ENCODE data around the gene UIMC1.
"Not testable (repeated sequence)": the region's sequence is repeated elsewhere in the genome, so short reads cannot be mapped to it uniquely, and the experiment has no call there.

Gene UIMC1

DNA sequence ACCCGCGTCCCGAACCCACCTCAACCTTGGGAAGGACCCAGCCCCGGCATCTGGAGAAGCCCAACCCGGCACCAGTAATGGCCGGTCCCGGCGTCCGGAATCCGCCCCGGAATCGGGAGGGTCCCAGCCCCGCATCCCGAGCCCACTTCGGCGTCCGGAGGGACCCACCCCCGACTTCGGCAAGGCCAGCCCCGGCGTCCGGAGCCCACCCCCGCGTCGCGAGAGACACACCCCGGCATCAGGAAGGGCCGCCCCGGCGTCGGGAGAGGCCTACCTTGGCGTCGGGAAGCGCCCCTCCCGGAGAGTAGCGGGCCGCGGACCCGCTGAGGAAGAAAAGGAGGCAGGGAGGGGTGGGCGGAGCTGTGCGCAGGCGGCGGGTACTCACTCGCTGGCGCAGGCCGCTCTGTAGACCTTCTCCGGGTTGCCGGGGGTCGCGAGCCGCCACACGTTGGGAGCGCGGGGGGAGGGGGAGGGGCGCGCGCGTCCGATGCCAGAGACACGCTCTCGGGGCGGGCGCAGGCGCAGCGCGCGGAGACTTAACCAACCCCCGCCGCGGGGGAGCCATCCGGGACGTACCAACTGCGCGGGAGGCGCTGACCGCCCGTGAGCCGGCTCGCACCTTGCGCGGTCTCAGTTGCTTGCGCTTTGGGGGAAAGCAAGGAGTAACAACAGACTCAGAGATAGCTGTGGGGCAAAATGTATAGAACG, at the start of gene UIMC1:
Gene UIMC1 (minus strand): TSS at position 515 of the 708 bp plus-strand sequence. CDS start 24,164 bp downstream, outside the sequence.
- in situ Hi-C loops (cut with HindIII; ENCODE audit: low sequenced_read_pairs), result no loop called here

DNA sequence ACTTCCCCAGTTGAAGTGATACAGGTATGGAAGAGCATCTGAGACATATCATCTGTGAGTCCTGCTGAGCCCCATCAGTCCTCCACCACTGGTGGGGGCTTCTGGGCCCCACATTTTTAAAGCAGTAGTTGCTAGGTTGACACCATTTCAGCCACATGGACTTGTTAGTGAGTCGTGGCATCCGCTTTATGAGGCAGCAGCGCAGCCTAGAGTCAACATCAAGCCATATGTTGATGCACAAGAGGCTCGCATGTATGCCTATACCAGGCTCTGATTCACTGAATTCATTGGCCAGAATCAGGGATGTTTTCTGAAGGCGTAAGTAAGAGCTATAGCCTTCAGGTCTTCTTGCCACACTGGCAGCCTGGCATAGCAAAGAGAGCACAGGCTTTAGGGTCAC, 42.7 kb upstream of the UIMC1 start:
- in situ Hi-C loops (cut with HindIII; ENCODE audit: low sequenced_read_pairs), result no loop called here

DNA sequence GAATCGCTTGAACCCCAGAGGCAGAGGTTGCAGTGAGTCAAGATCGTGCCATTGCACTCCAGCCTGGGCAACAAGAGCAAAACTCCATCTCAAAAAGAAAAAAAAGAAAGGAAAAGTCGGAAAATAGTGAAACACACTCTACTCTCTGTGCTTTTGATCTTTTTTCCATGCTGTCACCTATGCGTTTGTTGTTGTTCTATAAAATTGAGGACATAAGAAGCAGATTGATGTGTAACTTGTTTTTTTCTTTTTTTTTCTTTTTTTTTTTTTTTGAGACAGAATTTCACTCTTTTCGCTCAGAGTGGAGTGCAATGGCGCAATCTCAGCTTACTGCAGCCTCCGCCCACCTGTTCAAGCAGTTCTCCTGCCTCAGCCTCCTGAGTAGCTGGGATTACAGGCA, 42.0 kb upstream of the UIMC1 start:
- in situ Hi-C loops (cut with HindIII; ENCODE audit: low sequenced_read_pairs), result not testable (repeated sequence)

DNA sequence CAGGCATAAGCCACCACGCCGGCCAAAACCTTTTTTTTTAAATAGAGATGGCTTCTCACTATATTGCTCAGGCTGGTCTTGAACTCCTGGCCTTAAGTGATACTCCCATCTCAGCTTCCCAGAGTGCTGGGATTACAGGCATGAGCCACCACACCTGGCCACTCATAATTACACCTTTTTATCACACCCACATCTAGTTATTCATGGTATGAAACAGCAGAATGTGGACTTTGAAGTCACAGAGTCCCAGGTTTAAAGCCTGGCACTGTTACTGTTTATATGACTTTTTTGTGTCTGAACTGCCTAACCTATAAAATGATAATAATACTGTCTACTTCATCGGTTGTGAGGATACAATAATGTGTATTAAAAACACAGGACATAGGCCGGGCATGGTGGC, 39.1 kb upstream of the UIMC1 start:
- in situ Hi-C loops (cut with HindIII; ENCODE audit: low sequenced_read_pairs), result no loop called here

DNA sequence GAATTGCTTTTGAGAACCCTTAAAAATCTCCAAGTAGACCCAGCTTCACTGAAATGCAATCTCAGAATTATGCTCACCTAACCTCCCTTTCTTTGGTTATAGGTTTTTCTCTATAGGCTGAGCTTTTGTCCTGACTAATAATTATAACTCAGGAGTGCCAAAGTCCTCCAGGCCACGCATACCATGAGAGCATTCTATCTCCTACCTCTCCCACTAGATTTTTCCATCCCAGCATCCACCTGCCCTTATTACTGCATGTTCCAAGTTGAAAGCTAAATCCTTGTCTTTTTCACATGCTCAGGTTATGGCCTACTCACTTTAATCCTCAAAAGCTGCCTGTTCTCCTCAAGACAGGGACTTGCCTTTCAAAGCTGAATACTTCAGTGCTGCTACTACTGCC, 38.1 kb upstream of the UIMC1 start:
- in situ Hi-C loops (cut with HindIII; ENCODE audit: low sequenced_read_pairs), result no loop called here

DNA sequence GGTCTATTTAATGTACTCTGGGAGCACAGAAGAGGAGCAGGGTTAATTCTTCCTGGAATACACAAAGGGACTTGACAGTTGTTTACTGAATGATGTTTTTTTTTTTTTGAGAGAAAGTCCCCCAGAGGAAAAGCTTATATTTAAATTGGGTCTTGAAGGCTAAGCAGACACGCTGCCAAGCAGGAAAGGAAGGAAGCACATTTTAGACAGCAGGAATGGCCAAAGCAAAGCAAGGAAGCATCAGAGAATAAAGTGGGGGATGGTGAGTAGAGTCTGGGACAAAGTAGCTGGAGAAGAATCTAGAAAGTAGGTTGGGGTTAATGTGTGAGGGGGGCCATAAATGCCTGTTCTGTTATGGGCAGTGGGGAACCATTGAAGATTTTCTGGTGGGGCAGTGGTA, 37.4 kb upstream of the UIMC1 start:
- in situ Hi-C loops (cut with HindIII; ENCODE audit: low sequenced_read_pairs), result no loop called here

DNA sequence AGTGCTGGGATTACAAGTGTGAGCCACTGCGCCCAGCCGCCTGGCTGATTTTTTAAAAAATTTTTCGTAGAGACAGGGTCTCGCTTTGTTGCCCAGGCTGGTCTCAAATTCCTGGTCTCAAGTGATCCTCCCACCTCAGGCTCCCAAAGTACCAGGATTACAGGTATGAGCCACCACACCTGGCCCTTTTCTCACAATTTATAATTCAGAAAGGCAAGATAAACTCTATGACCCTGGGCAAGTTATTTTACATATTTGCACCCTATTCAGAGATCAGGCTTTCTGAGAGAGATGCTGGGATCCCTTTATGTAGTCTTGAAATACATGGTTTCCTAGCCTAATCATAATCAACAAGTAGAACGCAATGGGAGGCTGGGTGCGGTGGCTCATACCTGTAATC, 36.5 kb upstream of the UIMC1 start:
- in situ Hi-C loops (cut with HindIII; ENCODE audit: low sequenced_read_pairs), result no loop called here

DNA sequence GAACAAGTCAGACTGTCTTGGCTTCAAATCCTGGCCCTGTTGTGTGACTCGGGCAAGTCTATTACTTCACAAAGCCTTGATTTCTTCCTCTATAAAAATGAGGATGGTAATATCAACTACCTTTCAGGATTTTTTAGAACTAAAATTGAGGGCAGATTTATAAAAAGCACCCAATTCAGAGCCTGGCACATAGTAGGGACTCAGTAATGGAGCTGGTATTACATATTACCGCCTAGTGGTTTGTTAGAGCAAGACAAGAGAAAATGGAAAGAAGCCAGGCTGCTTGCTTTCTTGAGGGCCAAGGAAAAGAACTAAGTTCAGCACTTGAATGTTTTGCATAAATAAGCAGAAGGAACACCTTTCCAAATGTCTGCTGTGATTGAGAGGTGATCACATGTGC, 35.4 kb upstream of the UIMC1 start:
- in situ Hi-C loops (cut with HindIII; ENCODE audit: low sequenced_read_pairs), result no loop called here

DNA sequence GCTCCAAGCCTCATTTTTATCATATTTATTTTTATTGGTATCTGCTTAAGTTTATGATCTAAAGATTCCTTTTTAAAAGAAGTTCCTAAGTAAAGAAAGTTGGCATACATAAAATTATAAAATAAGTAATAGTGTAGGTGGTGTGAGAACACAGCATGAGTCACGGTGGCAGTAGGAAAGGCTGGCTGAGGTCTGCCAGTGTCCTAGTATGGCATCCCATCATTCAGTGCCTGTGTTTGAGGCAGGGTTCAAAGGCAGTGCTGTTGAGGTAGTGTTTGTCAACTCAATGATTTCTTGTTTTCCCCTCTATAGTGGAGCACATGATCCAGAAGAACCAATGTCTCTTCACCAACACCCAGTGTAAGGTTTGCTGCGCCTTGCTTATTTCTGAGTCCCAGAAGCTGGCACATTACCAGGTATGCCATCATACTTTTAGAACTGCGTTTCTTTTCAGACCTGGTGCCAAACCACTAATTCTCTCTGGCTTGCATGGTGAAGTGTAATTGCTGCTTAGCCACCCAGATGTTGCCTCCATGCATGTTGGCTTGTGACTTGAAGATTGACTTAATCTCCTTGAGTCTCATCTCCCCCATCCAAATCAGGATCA, 34.3 kb upstream of the UIMC1 start:
- in situ Hi-C loops (cut with HindIII; ENCODE audit: low sequenced_read_pairs), result no loop called here

DNA sequence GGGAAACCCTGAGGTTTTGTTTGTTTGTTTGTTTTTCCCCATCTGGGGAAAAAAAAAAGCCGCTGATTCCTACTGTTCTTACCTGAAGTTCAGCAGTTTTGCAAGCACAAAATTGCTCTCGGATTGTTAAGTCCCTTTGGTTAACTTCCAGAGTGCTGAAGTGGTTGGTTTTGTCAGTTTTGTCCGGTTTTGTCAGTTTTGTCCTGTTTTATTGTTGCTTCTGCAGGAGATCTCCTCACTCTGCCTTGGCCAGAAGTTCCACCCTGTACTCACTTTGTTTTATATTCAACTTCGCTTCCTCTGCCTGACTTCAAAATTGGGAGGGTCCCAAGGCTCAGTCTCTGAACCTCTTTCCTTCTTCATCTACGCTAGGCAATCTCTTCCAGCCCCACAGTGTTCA, 30.3 kb upstream of the UIMC1 start:
- in situ Hi-C loops (cut with HindIII; ENCODE audit: low sequenced_read_pairs), result loop anchor here (5.0 kb wide), 2 partner anchors 35 to 55 kb away; no protein-coding TSS in a partner anchor

DNA sequence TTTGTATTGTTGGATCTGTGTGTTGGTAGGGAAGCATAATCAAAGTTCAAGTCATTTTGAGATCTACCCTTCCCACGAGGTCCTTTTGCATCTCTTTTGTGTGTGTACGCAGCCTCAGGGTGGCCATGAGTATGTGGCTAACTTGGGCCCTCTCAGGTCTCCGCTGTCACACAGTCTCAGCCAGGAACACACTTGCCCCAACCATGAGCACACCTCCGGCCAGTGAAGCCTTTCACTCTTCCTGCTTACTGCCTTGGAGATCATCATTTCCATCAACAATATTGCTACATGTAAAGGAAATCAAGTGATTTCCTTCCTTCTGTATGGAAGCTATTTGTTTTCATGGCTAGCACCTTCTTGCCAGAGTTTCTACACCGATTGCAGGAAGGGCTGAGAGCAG, 29.9 kb upstream of the UIMC1 start:
- in situ Hi-C loops (cut with HindIII; ENCODE audit: low sequenced_read_pairs), result loop anchor here (5.0 kb wide), 2 partner anchors 36 to 54 kb away; no protein-coding TSS in a partner anchor

DNA sequence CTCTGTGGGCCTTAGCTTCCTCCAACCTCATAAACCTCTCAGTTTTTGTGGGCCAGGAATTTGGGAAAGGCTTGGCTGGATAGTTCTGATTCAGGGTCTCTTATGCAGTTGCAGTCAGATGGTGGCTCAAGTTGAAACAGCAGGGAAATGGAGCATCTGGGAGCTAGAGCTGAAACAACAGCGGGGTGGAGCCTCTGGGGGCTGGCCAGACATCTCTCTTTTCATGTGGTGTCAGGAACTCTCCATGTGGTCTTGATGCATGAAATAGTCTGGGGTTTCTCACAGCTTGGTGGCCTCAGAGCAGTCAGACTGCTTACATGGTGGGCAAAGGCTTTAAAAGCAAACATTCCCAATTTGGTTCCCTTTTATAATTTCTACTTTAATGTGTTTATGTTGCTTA, 29.4 kb upstream of the UIMC1 start:
- in situ Hi-C loops (cut with HindIII; ENCODE audit: low sequenced_read_pairs), result loop anchor here (5.0 kb wide), 2 partner anchors 36 to 54 kb away; no protein-coding TSS in a partner anchor

DNA sequence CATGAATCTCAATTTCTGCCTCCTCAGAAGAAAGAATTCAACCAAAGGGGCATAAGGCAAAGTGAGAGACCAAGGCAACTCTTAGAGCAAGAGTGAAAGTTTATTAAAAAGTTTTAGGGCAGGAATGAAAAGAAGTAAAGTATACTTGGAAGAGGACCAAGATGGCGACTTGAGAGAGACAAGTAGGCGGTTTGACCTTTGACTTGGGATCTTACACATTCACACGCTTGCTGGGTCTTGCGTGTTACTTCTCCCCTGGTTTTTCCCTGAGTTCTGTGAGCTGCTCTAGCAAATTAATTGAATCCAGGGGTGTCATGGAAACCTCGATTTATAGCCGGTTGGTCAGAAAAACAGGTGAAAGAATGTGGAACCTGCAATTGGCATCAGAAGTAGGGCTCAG, 22.9 kb upstream of the UIMC1 start:
- in situ Hi-C loops (cut with HindIII; ENCODE audit: low sequenced_read_pairs), result no loop called here

DNA sequence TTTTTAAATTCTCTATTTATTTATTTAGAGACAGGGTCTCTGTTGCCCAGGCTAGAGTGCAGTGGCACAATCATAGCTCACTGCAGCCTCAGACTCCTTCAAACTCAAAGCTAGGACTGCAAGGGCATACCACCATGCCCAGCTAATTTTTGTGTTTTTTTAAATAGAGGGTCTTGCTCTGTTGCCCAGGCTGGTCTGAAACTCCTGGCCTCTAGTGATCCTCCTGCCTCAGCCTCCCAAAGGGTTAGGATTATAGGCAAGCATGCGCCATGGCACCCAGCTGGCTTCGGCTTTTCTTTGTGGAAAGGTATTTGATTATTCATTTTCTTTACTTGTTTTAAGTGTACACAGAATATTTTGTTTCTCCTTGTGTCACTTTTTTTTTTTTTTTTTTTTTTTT, 21.1 kb upstream of the UIMC1 start:
- in situ Hi-C loops (cut with HindIII; ENCODE audit: low sequenced_read_pairs), result no loop called here

DNA sequence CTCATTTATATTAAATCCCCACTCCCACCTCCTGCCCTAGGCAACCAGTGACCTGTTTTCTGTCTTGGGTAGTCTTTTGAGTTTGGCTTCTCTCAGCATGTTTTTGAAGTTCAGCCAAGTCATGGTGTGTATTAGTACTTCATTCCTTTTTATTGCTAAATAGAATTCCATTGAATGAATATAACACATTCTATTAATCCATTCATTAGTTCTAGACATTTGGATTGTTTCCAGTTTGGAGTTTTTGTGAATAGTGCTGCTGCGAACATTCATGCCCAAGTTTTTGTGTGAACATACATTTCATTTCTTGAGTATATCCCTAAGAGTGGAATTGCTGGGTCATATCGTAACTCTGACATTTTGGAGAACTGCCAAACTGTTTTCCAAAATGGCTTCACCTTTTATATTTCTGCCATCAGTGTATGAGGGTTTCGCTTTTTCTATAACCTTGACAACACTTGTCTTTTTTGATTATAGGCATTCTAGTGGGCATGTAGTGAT, 18.6 kb upstream of the UIMC1 start:
- in situ Hi-C loops (cut with HindIII; ENCODE audit: low sequenced_read_pairs), result no loop called here

DNA sequence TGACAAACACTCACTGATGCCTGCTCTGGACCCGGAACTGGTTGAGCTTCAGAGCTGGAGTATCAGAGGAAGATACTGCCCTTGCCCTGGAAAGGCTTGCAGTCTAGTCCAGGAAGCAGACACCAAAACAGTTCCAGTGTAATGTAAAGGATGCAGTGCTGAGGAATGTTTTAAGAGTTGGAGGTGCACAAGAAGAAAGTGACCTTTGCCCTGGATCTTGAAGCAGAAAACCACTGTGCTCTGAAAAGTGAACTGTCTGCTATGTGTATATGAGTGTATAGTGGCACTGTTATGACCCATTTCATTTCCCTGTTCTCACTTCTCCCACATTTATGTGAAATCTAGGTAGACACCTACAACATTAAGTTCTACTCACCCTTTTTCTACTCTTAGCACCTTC, 18.0 kb upstream of the UIMC1 start:
- in situ Hi-C loops (cut with HindIII; ENCODE audit: low sequenced_read_pairs), result no loop called here

DNA sequence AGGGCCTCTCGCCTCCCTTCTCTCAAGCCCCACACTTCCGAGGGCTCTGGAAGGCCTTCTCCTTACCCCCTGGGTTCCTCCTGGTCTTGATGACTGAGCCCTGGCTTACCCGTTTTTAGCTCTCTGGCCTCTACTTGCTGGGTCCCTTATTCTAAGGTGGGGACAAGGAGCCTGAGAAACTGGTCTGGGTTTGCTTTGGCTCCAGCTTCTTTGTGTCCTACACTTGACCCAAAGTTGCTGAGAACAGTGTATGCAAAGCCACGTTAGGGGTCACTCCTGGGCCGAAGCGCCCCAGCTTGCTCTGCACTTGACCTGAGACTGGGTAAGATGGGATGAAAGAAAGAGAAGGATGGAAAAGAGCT, 16.7 kb upstream of the UIMC1 start:
- in situ Hi-C loops (cut with HindIII; ENCODE audit: low sequenced_read_pairs), result no loop called here

DNA sequence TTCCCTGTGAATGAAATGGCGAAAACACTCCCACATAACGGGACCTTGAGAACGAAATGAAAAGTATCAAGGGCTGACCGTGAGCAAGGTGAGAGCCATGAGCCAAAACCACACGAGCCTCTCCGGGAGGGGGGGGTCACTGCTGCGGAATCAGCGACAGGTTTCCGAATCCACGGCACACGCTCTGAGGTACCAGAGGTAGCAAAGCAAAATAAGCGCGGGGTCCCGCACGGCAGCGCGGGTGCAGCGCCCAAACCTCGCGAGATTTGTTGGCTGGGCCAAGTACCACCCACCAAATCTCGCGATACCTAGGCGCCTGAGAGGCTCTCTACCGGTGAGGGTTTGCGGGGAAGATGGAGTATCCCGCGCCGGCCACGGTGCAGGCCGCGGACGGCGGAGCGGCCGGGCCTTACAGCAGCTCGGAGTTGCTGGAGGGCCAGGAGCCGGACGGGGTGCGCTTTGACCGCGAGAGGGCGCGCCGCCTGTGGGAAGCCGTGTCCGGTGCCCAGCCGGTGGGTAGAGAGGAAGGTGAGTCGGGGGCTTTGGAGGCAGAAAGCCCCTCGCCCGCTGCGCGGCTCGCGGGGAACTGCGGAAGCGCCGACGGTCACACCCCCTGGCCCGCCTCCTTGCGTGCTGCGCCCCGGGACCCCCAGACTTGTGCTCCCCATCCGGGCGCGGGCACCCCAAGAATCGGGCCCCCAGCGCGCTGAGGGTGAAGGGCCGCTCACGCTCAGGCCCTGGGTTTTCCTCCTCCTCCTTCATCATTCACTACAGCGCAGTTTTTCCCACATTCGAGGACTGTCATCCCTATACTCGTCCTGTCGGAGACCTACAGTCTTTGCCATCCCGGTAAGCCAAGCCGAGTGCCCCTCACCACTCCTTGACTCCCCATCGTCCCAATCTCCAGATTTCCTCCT, 16.1 kb upstream of the UIMC1 start, which contains the start of gene ZNF346:
Gene ZNF346 (plus strand): TSS at position 311 of the 917 bp plus-strand sequence. CDS start 43 bp downstream, at position 354.
- in situ Hi-C loops (cut with HindIII; ENCODE audit: low sequenced_read_pairs), result no loop called here

DNA sequence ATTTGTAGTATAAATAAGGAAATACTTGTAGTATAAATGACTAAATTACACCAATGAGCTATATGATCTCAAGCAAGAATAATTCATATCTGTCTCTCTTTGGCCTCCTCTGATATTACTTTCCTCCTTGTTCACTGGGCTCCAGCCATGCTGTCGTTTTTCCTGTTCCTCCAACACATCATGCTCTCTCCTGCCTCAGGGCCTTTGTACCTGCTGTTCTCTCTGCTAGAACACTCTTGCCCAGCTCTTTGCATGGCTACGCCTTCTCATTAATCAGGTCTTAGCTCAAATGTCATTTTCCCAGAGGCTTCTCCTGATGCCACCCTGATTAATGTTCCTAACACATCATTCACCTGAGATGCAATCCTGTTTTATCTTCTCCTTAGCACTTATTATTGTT, 13.5 kb upstream of the UIMC1 start:
- in situ Hi-C loops (cut with HindIII; ENCODE audit: low sequenced_read_pairs), result no loop called here

DNA sequence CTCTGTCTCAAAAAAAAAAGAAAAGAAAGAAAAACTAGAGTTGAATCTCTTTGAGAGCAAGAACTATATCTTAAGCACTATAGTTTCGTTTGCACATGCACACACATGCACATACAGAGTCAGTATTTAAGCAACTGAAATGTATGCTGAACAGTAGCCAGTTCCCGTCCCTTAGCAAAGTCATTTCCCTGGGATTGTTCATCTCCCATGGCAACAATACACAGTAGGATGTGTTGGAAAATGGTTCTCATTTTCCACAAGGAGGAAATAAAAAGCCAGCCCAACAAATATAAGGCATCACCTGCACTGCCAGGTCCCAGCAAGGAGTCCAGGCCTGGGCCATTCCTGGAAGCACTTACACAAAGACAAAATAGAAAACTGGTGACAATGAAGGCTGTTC, 11.8 kb upstream of the UIMC1 start:
- in situ Hi-C loops (cut with HindIII; ENCODE audit: low sequenced_read_pairs), result no loop called here

DNA sequence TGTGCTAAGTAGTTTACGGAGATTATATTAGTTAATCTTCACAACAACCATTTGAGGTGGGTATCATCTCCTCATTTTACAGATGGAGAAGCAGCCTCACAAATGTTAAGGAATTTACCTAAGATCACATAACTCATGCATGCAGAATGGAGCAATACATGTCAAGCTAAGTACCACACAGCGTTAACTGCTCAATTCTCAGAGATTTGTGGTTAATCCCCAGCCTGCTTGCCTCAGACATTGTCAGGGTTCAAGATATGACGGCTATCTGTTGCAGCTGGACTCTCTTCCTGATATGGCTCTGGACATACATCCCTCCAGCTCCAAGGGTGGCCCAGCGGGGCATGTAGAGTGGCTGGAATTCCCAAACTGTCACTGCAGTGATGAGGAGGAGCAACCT, 8.6 kb upstream of the UIMC1 start:
- in situ Hi-C loops (cut with HindIII; ENCODE audit: low sequenced_read_pairs), result no loop called here

All from endothelial cell of hepatic sinusoid (primary cell).